GM21390 (cell line): ENCODE data around the gene GCGR.

Source experiments
- ATAC-seq: cut with Tn5 transposase; IDR thresholded peaks from one replicate; pipeline ENCODE4 v1.9.1; 2021; ENCODE audit not compliant: unreplicated experiment

GCGR gene

GRCh38 chr17:81811705-81812570 lies 8.0 kb downstream of the GCGR start:
- no peak for ATAC-seq

GRCh38 chr17:81812571-81813370 lies 8.8 kb downstream of the GCGR start:
- no peak for ATAC-seq

GRCh38 chr17:81813371-81813684 lies 9.4 kb downstream of the GCGR start:
- ATAC-seq, result no peak

GRCh38 chr17:81813861-81814683 lies 10.1 kb downstream of the GCGR start:
- no peak for ATAC-seq

GRCh38 chr17:81814748-81815645 lies 11.0 kb downstream of the GCGR start:
- no peak for ATAC-seq

- no peak for ATAC-seq
Measured at GRCh38 chr17:81815646-81815986, 11.7 kb downstream of the GCGR start.

- no peak for ATAC-seq
Measured at GRCh38 chr17:81817758-81818147, 13.8 kb downstream of the GCGR start.

GRCh38 chr17:81819708-81820107 lies 15.8 kb downstream of the GCGR start:
- no peak for ATAC-seq

GRCh38 chr17:81821147-81821546 lies 17.2 kb downstream of the GCGR start:
- no peak for ATAC-seq

GRCh38 chr17:81821603-81822311 lies 17.8 kb downstream of the GCGR start:
- no peak for ATAC-seq

GRCh38 chr17:81822312-81822637 lies 18.3 kb downstream of the GCGR start:
- ATAC-seq, result no peak

GRCh38 chr17:81822996-81823819 lies 19.3 kb downstream of the GCGR start:
- no peak for ATAC-seq

- no peak for ATAC-seq
Measured at GRCh38 chr17:81823820-81824550, 20.0 kb downstream of the GCGR start.

- ATAC-seq, result no peak
Measured at GRCh38 chr17:81824595-81824994, 20.6 kb downstream of the GCGR start.

- ATAC-seq, result no peak
Measured at GRCh38 chr17:81825841-81826466, 22.0 kb downstream of the GCGR start.

- ATAC-seq, result no peak
Measured at GRCh38 chr17:81828656-81829055, 24.7 kb downstream of the GCGR start.

- ATAC-seq, result no peak
Measured at GRCh38 chr17:81829858-81830257, 25.9 kb downstream of the GCGR start.

GRCh38 chr17:81831563-81831956 lies 27.6 kb downstream of the GCGR start:
- no peak for ATAC-seq
